Uterus (tissue), 4 donors: ENCODE measurements around the gene ATP4B. TPM values are rescaled to one million over a fixed set of nuclear protein-coding genes. Genes with fewer than 3 reads are reported as not detected.

Source experiments
- DNase-seq, 2 donors: peaks; one replicate each; pipeline ENCODE4 v3.0.0-alpha.2; 2019 to 2020
- H3K27ac ChIP-seq, 2 donors: fragments of 200-600 bp; sonication (generic); 1 replicate in 1 of 2; 2 replicates in 1 of 2; pipeline ENCODE4 v1.5.1; 2016 to 2018
- H3K27me3 ChIP-seq, 2 donors: fragments of 200-600 bp; sonication (generic); one replicate each; pipeline ENCODE4 v1.5.1; 2018 to 2019; ENCODE audit warnings: control low read depth in 1 of 2
- H3K36me3 ChIP-seq, 2 donors: fragments of 200-600 bp; sonication (generic); one replicate each; pipeline ENCODE4 v1.5.1; 2019; ENCODE audit warnings: control low read depth in 1 of 2
- H3K4me1 ChIP-seq, 2 donors: fragments of 200-600 bp; sonication (generic); one replicate each; pipeline ENCODE4 v1.5.1; 2018 to 2019; ENCODE audit warnings: control low read depth in 1 of 2
- H3K4me3 ChIP-seq, 2 donors: fragments of 200-600 bp; sonication (generic); 1 replicate in 1 of 2; 2 replicates in 1 of 2; pipeline ENCODE4 v1.5.1; 2018 to 2019; ENCODE audit warnings: mild to moderate bottlenecking in 1 of 2
- H3K9me3 ChIP-seq, 2 donors: fragments of 200-600 bp; sonication (generic); one replicate each; pipeline ENCODE4 v1.5.1; 2019; ENCODE audit warnings: control low read depth in 1 of 2
- CTCF ChIP-seq, 4 experiments: fragments of 200-600 bp in 2 of 4; fragments of 450-650 bp in 2 of 4; sonication (generic) in 2 of 4; IDR thresholded peaks; one replicate each; pipeline ENCODE4 v1.5.1; 2016 to 2019; ENCODE audit warnings: antibody characterized with exemption in 4 of 4, mild to moderate bottlenecking in 2 of 4, moderate library complexity in 1 of 4
- POLR2A ChIP-seq, 2 donors: fragments of 450-650 bp; IDR thresholded peaks; one replicate each; pipeline ENCODE4 v1.6.1; 2016; ENCODE audit warnings: antibody characterized with exemption in 2 of 2, mild to moderate bottlenecking in 1 of 2, moderate library complexity in 1 of 2
- intact Hi-C: fragments of 100-400 bp; cut with DNase I; formaldehyde crosslinking; loops from one replicate; pipeline ENCODE4 v1.15.1; 2023; ENCODE audit warnings: low total_unique reads
- total RNA-seq, 4 donors: library from RNA; depleted of rRNA in 3 of 4; stranded (reverse); fragments of >200 nt in 3 of 4; gene quantifications; one replicate each; pipeline versions ENCODE4 v1.1.0 to v1.2.4, GENCODE V29; 2014 to 2023
- donor health status: DM: yes; HTN: yes; CAD: no.

Gene ATP4B
- total RNA-seq, 4 donors from 2014 or later, result 0.28 TPM; not detected in 3

GRCh38 chr13:113641426-113641825 lies 16.6 kb downstream of the ATP4B start:
- intact Hi-C loops, result no loop called here
- no peak for DNase-seq
- H3K27me3 ChIP-seq, result no peaks in the 10 kb centered on the region
- H3K9me3 ChIP-seq, result no peaks in the 10 kb centered on the region
- H3K27ac ChIP-seq, result no peak overlapping the region
- no peaks in the 10 kb centered on the region for H3K36me3 ChIP-seq
- no peaks in the 10 kb centered on the region for H3K4me1 ChIP-seq
- TF ChIP-seq POLR2A (IDR thresholded peaks at IDR 0.05) (no peak), CTCF (IDR thresholded peaks at IDR 0.05) (no peak)
- H3K4me3 ChIP-seq, result no peak overlapping the region

- Histone ChIP-seq H3K4me3 (no peak overlapping the region), H3K27ac (no peak overlapping the region), H3K4me1 (no peaks in the 10 kb centered on the region), H3K36me3 (no peaks in the 10 kb centered on the region), H3K27me3 (no peaks in the 10 kb centered on the region), H3K9me3 (no peaks in the 10 kb centered on the region)
- TF ChIP-seq CTCF (IDR thresholded peaks at IDR 0.05) (no peak), POLR2A (IDR thresholded peaks at IDR 0.05) (no peak)
- peak in 1 of 2 donors; percentile 11 for DNase-seq
- intact Hi-C loops, result no loop called here
Measured at GRCh38 chr13:113639616-113640262, 18.3 kb downstream of the ATP4B start.

- Histone ChIP-seq H3K9me3 (no peaks in the 10 kb centered on the region), H3K27me3 (no peaks in the 10 kb centered on the region), H3K36me3 (no peaks in the 10 kb centered on the region), H3K4me1 (no peaks in the 10 kb centered on the region), H3K4me3 (no peak overlapping the region), H3K27ac (no peak overlapping the region)
- intact Hi-C loops, result no loop called here
- DNase-seq, result no peak
- TF ChIP-seq POLR2A (IDR thresholded peaks at IDR 0.05), result no peak
- no peak for TF ChIP-seq CTCF (IDR thresholded peaks at IDR 0.05)
Measured at GRCh38 chr13:113638806-113639205, 19.2 kb downstream of the ATP4B start.

GRCh38 chr13:113638173-113638746 lies 19.7 kb downstream of the ATP4B start:
- no peak overlapping the region for H3K27ac ChIP-seq
- DNase-seq, result peak in 1 of 2 donors; percentile 1
- H3K9me3 ChIP-seq, result no peaks in the 10 kb centered on the region
- no peaks in the 10 kb centered on the region for H3K27me3 ChIP-seq
- TF ChIP-seq CTCF (IDR thresholded peaks at IDR 0.05), result no peak
- no peak for TF ChIP-seq POLR2A (IDR thresholded peaks at IDR 0.05)
- no peak overlapping the region for H3K4me3 ChIP-seq
- no peaks in the 10 kb centered on the region for H3K4me1 ChIP-seq
- no peaks in the 10 kb centered on the region for H3K36me3 ChIP-seq
- intact Hi-C loops, result no loop called here

- no peaks in the 10 kb centered on the region for H3K27me3 ChIP-seq
- intact Hi-C loops, result no loop called here
- H3K4me1 ChIP-seq, result no peaks in the 10 kb centered on the region
- H3K9me3 ChIP-seq, result no peaks in the 10 kb centered on the region
- no peak overlapping the region for H3K4me3 ChIP-seq
- DNase-seq, result peak in 1 of 2 donors; percentile 8
- no peaks in the 10 kb centered on the region for H3K36me3 ChIP-seq
- no peak overlapping the region for H3K27ac ChIP-seq
- TF ChIP-seq CTCF (IDR thresholded peaks at IDR 0.05) (no peak), POLR2A (IDR thresholded peaks at IDR 0.05) (no peak)
Measured at GRCh38 chr13:113637262-113638160, 20.5 kb downstream of the ATP4B start.
